Middle frontal gyrus (tissue), 1 donor: Measurements from ENCODE around the gene ARID3C.
A peak's percentile ranks its signal among the peaks of the same experiment; 100 is the strongest.

ENCODE experiments used
- DNase-seq: peaks from one replicate; pipeline ENCODE4 v3.0.0-alpha.2; 2015; ENCODE audit warnings: low spot score; ENCODE audit errors: extremely low spot score

Gene ARID3C

DNA sequence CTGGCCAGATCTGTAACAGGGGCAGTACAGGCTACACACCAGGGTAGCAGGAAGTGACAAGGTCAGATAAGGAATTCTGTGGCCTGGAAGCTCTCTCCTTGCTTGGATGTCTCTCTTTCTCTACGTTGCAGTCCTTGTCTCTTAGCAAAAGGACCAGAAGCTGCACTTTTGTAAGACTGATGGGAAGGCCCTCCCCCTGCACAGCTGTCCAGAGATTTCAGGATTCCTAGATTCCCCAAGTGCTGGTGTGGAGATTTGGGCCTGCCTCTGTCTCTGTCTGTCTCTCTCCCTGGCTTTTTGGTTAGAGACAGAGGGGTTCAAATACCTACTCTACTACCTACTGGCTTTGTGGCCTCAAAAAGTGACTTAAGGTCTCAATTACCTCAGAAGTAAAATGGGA lies 29.3 kb downstream of the ARID3C start:
- DNase-seq, result no peak

DNA sequence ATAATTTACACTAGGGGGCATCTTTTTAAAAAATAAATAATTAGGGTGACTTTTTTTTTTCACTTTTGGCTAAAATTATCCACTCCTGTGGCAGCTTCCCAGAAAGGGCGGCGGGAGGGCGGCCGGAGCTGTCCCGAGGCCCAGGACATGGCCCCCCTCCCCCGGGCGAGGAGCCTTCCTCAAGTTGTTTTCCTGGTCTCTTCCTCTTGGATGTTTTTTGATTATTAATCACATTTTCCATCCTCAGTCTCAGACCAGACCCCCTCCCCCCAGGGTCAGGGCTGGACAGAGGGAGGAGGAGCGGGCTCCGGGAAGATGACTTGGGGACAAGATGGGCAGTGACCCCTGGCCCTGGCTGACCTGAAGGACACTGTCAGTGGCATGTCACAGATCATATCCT lies 34.7 kb downstream of the ARID3C start:
- no peak for DNase-seq

DNA sequence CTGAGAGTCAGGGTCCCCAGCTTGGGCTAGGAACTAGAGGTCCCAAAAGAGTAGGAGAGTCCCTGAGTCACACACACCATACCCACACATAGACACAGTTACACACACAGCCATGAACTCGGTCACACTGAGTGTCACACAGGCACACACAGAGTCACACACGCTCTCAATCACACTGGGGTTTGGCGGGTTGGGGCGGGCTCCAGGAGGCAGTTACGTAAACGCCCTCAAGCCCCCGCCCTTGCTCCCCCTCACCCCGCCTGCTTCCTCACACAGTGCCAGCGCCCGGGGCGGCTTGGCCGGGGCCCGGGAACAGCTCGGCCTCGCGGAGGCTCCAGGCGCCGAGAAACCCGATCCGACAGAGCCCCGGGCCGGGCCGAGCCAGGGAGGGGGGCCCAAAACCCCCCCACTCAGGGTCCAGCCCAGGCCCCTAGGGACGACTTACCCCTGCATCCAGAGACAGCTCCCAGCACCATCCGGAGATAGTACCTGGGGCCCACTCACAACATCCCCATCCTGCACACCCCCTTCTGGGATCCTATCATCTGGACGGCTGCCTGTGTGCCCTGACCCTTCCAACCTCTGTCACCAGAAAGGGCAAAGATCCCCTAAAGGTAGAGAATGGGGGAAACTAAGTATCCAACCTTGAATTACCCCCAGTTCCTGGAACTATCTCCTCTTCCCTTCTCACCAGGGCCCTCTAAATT lies 35.8 kb downstream of the ARID3C start:
- DNase-seq, result peak; percentile 11

DNA sequence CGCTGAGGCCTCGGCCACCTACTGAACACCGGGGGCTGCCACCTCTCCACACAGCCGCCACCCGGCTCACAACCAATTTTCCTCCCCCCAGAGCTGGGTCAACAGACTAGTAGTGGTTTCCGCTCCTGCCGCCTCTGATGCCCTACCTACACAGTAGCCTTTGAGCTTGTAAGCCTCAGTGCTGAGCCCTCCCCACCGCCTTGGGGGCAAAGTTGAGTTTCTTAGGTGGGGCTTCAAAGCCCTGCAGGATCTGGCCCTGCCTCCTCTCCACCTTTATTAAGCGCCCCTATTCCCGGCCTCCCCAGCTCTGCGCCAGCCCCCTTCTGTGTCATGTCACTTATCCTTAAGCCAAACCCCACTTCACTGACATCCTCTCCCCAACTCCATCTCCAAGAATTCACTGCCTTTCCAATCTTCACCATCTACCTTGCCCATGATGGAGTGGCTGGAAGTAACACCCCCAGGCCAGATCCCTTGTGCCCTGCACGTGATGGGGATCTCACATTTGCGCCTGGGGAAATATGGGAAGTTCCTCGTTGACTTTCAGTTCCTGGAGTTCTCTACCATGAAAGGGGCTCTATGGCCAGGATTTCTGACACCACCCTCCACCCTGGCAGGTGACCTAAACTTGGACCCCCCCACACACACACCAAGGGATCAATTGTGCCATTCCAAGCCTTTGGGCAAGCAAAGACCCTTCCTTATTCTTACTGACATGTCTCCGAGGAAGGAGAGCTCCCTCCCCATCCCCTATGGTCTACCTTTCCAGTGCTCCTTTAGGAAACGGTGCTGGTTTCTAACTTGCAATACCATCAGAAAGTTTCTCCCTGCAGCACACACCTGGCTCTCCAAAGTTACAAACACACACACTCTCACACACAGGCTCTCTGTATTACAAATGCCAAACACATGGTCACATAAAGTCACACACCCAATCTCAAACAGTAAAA lies 36.7 kb downstream of the ARID3C start:
- no peak for DNase-seq

DNA sequence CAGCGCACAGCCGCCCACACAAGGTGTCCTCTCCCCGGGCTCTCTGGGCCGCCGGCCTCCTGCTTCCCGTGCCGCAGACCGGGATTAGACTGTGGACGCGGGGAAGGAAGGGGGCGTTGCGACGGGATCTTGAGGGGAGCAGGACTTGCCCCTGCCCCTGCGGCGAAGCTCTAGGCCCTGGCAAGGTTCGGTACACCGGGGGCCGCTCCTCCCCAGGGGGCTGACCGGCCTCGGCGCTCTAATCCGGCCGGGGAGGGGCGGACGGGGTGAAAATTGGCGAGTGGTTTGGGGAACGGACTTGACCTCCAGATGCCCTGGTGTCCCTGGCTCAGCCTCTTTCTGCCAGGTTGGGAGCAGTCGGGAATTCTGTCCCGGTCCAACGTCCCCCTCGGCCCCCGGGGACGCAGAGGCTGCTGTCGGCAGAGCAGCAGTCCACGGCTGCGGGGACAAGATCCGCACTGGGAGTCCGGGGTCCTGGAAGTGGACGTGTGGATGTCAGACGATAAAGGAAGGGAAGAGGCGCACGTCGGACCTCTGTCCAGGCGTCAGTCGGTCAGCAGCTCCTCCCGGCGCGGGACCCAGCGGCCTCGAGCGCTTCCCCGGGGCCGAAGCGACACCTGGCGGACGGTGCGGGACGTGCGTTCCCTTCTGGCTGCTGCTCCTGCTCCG lies 37.5 kb downstream of the ARID3C start:
- peak; percentile 75 for DNase-seq

DNA sequence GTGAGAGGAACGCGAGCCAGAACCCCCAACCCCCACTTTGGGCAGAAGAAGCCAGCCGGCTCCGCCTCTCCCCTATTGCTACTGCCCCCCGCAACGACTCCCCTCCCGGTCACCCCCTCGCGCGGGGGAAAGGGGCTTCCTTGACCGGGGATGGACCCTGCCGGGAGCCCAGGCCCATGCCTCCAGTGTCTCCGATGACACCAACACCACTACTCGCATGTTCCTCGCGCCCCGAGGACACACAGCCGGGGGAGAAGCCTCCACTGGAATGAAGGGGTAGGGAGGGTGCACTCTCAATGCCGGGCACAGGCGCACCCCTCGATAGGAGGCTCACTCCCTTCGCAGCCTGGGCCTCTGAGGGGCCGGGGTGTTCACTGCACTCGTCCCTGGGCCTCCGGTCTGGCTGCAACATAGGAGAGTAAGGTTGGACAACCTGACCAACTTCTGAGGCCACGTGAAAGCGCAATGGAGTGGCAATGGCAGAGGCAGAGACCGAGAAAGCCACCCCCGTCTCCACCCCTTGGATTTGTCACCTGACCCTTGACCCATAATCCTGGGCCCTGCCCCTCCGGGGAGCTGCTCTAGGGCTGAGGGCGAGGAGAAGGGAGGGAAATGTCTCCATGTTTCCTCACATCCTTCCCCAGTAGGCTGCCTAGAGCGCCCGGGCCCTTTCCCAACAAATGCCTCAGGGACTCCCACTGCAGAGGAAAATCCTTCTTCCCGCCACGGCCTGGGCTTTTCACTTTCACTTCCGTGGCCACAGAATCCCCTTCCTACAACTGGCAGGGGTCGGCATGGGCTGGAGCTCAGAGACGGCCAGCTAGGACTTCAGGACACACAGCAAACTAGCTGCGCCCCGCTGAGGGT lies 38.3 kb downstream of the ARID3C start:
- no peak for DNase-seq

DNA sequence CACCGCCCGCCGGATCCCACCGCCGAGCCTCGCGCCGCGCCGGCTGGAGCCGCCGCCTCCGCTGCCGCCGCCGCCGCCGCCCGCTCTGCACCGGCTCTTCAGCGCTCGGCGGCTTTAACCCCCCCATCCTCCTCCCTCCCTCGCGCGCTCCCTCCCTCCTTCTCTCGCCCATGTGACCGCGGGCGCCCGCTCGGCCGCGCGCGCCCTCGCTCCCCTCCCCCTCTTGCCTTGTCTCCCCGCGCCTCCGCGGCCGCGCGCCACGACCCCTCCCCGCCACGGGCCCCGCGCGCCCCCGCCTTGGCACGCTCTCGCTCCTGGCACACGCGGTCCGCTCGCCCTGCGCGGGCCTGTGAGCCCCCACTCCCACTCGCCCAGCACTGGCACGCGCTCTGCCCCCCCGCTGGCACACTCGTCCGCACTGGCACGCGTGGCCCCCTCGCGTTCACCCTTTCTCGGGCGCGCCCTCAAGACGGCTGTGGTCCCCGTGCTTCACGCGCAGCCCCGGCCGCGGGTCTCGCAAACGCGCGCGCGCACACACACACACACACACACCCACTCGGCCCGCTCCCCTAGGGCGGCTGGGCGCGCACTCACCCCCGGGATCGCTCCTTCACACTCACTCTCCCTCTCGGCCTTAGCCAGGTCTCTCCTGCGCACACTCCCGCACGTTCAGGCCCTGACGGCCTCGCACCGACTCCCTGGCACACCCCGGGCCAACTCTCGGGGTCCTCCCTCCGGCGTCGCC lies 39.1 kb downstream of the ARID3C start, which contains the start of gene CNTFR:
Gene CNTFR, minus strand, starts transcription at position 89 of the 745 bp plus-strand sequence. CDS start 20,743 bp downstream, outside the sequence.
- DNase-seq, result peak; percentile 52

DNA sequence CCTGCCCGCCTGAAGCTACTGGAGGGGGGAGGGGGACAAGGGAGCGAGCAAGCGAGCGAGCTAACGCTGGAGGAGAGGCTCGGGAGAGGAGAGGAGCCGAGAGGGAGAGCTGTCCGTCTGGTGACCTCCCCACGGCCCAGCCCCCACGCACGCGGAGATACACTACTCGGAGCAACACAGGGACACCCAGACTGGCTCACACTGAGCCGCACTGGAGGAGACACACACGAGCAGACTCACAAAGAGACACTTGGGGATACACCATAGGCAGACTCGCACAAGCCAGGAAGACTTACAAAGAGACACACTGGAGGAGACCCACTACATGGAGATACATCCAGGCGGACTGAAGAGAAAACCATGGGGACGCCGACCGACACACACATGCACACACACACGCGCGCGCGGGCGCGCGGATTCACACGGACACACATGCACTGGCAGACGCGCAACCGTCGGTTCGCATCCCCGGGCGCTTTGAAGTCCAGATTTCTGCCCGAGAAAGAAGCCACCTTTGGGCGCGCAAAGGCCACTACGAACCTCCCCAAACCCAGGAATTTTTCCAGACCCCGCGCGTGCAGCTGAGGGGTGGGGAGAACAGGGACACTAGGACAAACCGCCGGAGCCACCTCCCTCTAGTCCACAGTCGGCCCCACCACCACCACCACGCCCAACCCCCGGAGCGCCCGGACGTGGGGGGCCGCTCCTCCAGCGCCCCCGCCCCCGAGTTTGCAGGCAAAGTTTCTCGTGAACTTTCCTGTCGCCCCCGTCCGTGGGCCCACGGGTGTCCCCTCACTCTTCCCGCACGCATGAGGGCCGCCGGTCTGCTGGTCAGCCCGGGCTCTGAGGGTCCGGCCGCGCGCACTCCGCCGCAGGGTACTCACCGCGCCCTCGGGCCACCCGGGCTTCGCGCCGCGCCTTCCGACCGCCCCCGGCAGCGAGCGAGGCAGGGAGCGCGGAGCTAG lies 39.9 kb downstream of the ARID3C start:
- no peak for DNase-seq

DNA sequence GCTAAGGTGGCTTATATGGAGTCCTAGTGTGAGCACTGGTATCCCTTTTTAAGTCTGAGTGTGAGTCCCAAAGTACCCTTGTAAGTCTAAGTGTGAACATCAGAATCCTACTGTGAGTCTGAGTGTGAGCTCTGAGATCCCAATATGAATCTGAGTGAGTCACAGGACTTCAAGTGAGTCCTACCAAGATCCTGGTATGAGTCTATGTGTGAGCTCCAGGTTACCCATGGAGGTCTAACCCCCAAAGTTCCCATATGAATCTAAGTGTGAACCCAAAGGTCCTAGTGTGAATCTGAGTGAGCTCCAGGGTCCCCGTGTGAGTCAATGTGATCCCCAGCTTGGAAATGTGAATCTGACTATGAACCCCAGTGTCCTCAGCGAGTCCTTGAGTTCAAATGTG lies 41.6 kb downstream of the ARID3C start:
- no peak for DNase-seq

DNA sequence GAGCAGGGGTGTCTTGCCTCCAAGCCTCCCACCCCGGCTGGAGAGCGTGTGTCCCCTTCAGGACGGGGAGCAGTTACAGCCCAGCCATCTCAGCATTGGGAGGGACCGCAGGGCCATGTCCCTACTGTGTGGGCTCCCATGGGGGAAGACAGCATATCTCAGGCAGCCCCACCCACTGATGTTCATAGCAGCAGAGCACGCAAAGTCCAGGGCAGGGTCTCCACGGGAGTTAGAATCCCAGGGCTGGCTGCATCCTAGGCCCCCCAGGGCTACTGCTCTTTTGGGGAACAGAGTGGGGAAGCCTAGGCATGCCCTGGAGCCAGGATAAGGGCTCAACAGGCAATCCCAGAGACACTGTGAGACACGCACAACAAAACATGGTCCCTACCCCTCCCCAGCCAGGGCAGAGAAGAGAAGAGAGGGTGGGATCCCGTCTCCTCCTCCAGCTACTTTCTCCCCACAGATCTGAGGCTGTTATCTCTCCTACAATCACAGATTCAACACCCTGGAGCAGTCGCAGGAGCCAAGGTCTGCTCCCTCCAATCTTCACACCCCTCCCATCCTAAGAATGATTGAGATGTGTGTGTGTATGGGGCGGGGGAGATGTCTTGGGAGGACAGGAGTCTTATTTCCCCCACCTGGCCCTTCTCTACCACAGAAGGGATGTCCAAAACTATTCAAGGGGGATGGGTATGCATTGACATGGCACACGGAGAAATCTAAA lies 42.8 kb downstream of the ARID3C start:
- no peak for DNase-seq

DNA sequence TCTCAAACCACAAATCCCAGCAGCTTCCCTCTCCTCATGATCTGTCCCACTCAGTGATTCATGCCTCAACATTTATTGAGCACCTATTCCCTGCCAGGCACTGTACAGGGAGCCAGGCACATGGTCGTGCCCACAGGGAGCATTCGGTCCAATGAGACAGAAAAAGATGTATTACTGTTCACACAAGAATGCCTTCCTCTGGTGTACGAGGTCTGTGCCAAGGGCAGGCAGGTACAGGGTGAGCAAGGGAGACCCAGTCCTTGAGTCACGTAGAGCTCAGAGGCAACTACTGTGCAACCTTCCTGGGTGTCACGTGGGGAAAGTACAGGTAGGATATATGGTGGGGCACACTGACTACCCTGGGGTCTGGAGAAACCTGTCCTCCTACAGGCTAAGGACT lies 43.9 kb downstream of the ARID3C start:
- DNase-seq, result no peak

DNA sequence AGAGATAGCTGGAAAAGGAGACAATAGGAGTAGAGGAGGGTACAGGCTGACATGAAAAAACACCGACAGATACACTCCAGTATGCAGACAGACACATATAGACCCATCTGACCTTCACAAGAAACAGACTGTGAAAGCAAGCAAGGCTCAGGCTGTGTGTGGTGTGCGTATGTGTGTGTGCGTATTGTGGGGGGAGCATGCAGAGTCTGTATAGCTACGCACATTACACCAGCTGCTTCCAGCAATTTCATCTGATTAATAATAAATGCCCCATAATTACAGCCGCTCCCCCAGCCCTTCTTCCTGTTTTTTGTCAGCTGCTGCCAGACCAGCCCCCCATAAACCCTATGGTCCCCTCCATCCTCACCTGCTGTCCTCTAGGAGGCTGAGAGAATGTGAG lies 46.1 kb downstream of the ARID3C start:
- no peak for DNase-seq

DNA sequence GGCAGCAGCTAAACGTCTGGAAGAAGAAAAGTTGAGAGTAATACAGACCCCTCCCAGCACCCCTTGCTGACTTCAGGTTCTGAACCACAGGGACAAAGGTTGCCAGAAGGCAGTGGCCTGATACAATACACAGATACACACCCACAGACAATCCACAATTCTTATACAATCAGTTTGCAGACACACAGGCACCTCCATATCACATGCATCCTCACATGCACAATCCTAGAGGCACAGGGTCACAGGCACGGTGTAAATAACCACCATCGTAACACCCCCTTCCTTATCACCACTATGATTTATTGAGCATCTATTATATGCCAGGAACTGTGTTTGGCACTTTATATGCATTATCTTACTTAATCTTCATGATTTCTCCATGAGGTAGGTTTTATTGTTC lies 47.5 kb downstream of the ARID3C start:
- DNase-seq, result no peak

DNA sequence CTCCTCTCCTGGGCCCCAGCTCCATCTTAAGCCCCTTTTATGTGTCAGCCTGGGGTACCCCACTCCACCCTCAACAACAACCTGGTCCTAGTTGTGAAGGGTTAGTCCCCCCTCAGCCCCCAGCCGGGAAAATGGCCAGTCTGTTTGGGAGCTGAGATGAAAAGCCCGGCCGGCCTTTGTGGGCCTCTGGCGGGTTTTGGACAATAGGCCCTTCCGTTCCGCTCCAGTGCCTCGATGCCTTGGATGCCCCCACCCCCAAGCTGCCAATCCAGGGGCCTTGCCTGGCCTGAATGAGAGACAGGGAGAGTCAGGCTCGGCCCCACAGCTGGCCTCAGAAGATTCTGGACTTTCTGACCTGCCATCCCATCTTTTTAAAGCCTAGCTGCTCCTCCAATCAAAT lies 48.5 kb downstream of the ARID3C start:
- no peak for DNase-seq

DNA sequence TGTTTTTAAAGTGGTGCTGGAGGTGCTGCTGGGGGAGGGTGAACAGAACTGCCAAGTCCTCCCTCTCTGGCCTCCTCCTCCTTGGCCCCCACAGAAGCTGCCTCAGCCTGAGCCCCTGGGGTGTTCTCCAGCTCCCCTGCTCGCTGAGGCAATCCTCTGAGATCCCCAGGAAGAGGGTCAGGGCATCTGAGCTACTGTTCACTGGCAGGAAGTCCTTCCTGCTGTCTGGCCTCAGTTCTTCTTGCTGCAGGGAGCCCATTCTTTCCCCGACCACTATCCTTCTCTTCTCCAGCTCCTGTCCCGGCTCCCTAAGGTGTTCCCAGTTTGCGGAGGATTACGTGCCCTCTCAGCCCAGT lies 49.1 kb downstream of the ARID3C start:
- DNase-seq, result no peak

DNA sequence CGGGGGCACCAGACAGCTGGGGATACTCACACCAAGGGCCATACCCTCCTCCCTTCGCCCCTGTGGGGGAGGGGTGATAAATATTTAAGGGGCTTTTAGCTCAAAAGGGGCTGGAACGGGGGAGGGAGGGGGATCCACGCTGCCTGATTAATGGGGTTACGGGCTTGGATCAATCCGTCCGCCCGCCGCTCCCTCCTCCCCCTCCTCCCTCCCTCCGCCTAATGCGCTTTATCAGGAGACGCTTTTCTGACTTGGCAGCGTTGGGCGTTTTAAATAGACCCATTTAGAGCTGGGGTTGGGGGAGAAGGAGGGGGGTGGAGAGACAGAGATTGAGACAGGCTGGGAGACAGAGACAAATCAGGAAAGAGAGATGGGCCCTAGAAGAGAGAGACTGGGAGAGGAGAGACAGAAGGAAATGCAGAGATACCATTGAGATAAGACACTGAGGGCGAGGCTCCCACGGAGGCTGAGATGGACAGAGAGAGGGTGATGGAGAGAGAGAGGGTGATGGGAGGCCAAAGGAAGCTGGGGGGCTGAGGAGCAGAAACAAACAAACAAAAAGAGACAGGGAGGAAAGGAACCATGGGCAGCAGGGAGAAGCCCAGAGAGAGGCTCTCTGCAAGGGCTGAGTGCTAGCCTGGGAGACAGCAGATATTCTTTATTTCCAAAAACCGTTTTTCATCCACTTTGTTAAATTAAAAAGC lies 49.6 kb downstream of the ARID3C start:
- no peak for DNase-seq

DNA sequence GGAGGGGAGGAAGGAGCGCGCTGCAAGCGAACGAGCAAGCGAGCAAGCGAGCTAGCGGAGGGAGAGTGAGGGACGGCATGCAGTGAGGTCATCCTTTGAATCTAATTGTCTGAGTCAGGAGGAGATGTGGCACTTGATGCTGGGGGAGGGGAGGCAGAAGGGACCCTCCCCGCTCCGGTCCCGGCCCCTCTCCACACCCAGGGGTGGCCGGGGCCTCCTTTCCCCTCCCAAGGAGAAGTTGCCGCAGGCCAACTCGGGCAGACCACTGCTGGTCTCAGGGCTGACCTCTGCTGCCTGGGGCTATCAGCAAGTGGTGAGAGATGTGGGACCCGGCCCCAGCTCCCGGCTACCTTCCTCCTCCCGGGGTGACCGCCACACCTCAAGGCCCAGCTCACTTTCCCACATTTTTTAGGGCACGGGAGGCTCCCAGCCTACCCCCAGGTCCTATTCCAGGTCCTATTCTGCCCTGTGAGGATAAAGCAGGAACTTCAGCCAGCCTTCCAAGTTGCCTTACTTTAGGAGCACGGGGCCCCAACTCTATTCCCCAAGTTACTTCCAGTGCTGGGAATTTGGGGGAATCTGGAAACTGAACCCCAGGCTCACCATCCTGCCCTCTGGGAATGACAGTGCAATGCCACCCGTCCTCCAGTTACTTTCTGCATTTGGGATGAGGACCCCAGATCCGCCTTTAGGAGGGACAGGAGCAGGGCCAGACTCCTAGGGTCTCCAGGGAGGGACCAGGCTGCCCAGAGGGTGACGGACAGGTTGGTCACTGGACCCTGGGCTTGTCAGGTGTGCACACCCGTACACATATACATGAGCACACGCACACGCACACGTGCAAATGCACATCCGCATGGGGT lies 50.4 kb downstream of the ARID3C start:
- no peak for DNase-seq
